ENCODE data around the gene TMEM108.

- no peak for TF ChIP-seq CTCF (IDR thresholded peaks at IDR 0.05)
- no peak for TF ChIP-seq POLR2A (IDR thresholded peaks at IDR 0.05)
Measured at GRCh38 chr3:133426721-133427120, 388.5 kb downstream of the TMEM108 start.

All from lower leg skin (tissue), 3 donors.